EH (cell line): Measurements from ENCODE around the gene SMIM35.

ENCODE experiments used
- DNase-seq: peaks from one replicate; pipeline ENCODE4 v3.0.0-alpha.2; 2015; ENCODE audit warnings: low read depth

SMIM35 gene

GRCh38 chr11:118109231-118109630 lies 22.5 kb upstream of the SMIM35 start:
- DNase-seq = peak; percentile 24

DNA sequence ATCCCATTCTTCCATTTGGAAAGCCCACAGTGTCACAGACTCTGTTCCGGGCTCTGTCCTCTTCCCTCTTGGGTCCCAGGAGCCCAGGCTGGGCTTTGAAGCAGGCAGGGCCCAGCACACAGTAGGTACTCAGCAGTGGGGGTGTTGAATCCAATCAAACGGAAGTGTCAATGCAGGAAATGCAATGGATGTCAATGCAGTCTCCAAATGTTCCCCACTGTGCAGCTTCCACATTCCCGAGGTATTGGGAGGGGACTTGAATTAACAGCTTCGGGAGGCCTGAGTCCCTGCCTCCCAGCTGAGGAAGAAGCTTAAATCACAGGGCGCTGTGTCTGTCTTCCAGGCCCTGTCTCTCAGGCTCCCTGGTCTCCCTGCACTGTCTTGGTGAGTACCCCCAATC lies 21.8 kb upstream of the SMIM35 start:
- DNase-seq = no peak

DNA sequence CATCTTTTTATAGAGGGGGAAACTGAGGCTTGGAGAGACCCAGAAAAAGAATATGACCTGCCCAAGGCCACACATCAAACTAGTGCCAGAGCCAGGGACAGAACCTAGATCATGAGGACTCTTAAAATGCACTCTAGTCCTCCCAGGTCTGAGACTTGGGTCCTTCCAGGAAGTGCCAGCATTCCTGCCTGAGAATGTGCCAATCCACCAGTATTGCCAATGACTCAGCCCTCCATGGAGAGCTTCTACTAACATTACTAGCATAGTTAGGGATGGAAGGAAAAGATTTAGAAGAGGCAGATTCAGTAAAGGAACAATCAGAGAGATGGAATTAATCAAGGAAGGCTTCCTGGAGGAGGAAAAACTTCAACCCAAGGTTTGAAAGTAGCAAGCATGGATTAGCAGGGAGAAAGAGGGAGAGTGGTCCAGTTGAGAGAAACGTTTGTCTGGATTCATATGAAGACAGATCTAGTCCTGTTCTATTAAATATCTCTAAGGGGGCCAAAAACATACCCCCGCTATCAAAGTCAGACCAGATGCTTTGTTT lies 20.1 kb upstream of the SMIM35 start:
- DNase-seq = peak; percentile 32

DNA sequence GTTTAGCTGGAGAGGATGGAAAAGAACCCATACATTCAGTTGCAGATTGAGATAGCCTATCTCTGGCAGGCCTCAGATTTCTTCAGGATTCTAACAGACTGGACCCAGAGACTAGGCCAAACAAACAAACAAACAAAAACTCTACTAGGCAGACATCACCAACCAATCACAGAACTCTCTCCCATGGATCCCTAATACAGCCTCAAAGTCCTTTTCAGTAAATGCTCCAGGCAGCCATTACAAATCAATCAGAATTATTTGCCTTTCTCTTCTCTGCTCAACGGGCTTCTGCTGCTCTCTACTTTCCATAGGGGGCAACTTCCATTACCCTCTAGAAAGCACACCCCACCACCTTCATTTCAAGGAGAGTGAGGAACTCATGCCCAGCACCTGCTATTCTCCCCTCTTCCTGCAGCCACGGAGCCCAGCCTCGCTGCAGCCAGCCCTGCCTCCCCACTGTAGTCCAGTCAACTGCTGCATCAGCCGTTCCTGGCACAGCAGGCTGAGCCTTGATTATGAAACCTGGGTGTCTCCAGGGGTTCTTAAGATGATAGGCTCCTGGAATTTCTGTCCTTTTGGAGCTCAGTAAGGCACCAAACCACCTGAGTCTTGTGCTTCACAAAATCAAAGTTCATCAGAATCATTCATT lies 19.0 kb upstream of the SMIM35 start:
- DNase-seq = no peak

DNA sequence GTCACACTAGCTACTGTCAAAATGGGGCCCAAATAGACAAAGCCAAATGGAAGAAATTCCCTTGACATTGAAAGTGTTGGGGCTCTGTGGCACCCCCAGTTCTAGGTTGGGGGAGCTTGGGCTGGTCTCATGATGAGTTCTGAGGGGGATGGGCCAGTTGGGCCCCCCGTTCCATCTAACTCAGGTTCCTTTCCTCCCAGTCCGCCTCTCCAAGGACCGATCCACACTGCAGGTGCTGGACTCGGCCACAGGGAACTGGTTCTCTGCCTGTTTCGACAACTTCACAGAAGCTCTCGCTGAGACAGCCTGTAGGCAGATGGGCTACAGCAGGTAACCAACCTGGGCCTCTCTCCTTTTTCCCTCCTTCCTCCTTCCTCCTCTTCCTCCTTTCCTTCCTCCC lies 17.7 kb upstream of the SMIM35 start:
- no peak for DNase-seq

GRCh38 chr11:118102721-118103261 lies 16.0 kb upstream of the SMIM35 start:
- DNase-seq = no peak

- no peak for DNase-seq
These were observed 14.0 kb upstream of the SMIM35 start for GRCh38 chr11:118100691-118101232.

DNA sequence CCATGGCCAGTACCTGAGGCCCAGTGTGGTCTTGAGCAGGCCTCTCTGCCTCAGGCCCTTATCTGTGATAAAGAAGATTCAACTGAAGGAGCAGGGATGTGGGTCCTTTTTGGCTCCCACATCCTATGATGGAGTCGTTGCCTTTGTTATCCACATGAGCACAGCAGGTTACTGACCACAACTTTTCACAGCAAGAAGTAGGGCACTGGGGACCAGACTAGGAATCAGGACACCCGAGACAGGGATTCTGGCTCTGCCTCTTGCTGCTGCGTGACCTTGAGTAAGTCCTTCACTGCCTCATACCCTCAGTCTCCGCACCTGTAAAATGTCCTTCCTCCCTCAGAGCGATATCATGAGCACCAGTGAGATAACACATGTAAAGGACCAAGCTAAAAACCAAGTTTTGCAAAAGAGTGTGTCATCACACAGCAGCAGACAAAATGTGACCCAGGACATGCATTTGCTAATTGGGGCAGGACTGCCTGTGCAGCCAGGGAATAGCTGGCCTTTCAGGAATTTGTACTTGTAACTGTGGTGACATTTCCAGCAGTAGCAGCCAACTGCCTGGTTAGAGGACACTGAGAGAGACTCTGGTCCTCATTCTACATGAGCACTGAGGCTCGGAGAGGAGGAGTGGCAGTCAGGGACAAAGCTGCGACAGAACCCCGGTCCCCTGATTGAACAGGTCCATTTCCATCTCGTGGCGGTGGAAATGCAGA lies 13.2 kb upstream of the SMIM35 start:
- DNase-seq = no peak

DNA sequence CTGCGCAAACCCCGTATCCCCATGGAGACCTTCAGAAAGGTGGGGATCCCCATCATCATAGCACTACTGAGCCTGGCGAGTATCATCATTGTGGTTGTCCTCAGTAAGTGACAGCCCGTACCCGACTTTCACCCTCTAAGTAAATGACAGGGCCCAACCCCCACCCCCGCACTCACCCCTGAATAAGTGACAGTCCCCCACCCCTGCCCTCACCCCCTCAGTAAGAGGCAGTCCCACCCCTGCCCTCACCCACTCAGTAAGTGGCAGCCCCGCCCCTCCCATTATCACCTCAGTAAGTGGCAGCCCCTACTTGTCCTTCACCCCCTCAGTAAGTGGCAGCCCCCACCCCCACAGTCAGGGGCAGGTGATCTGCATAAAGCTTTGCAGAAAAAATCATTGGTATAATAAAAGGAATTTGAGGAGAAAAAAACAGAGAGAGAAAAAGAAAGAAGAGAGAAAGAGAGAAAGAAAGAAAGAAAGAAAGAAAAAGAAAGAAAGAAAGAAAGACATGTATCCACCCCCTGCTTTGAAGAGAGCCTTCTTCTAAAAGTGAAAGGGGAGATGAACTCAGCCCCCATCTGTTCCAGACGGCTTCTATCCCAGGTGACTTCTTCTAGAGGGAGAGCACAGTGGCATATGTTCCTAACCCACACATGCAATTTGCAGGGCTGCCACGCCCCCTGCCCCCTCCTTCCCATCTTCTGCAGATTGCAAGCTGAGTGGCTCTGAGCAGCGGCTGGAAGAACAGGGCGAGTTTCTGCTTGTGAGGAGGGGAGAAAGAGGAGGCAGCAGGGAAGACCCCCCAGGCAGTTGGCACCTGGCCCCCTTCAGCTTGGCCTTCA lies 12.5 kb upstream of the SMIM35 start:
- DNase-seq = no peak

DNA sequence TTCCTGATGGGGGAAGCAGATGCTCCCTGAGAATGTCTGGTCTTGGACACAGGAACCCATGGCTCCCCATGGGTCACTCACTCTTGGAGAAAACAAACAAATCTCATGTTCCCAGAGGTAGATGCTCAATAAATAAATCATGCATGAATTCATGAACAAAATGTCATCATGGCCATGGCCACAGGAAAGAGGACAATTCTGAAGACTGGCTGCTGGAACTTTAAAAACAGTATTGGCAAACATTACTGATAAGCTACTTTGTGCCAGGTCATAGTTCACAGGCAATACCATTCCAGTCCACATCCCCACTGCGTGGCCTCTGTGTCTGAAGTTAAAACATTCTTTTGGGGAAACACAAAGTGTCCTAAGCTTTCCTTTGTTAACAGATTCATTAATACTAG lies 9.2 kb upstream of the SMIM35 start:
- no peak for DNase-seq

DNA sequence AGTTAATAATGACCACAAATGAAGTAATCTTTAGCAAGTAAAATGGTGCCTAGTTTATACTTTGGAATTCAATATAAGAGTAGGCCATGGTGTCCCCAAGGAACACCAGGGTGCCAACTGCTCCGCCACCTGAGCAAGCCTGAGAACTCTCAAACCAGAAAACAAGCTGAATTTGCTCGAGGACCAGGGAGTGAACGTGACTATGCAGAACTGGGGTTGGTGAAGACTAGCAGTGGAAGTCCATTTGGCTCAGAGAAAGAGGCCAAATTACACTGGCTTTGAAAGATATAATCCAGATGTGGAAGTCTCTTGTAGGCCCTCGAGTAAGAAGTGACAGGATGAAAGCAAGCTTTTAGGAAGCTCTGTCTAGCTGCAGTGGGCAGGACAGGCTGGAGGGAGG lies 8.7 kb upstream of the SMIM35 start:
- no peak for DNase-seq

DNA sequence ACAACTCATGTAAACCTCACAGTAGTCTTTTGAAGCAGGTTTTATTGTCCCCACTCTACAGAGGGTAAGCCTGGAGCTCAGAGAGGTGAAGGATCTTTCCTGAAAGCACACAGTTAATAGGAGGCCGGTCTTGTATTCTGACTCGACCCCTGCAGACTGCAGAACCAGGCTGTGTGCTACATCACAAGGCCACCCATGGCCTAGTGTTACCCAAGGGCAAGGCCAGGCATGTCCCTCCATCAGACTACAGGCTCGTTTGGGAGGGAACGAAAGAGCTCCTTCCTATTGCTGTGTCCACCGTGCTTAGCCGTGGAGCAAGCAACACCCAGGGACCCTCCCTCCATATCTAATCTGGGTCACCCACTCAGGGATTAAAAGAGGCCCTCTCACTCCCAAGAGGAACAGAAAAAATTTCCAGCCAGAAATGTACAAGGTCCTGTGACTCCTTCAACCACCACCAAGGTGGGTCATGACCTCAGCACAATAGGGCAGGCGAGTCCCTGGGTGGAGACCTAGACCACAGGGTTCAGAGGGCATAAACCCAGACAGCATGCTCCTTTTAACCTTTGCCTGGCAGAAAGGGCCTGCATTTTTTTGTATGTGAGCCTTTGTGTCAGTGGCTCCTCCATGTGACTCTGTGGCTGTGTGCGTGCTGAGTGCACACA lies 6.3 kb upstream of the SMIM35 start:
- DNase-seq = no peak

- no peak for DNase-seq
These were observed 4.9 kb upstream of the SMIM35 start for GRCh38 chr11:118091690-118092089.

DNA sequence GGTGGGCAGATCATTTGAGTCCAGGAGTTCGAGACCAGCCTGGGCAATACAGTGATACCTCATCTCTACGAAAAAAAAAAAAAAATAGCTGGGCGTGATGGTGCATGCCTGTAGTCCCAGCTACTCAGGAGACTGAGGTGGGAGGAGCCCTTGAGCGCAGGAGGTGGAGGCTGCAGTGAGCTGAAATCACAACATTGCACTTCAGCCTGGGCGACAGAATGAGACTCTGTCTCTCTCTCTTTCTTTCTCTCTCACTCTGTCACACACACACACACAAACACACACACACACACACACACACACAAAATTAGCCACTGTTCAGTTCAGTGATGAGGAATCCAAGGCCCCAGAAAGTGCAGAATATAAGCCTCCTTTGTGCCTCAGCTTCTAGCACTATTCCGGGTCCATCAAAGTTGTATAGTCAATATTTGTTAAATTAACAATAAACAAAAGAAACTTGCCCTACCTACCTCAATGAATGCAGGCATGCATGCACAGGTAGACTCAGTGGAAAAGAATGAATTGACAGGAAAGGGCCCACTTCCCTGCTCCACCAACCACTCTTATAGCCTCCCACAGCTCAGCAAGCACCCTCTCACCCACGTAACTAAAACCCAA lies 3.9 kb upstream of the SMIM35 start:
- DNase-seq = no peak

- DNase-seq = no peak
These were observed 1.8 kb upstream of the SMIM35 start for GRCh38 chr11:118088531-118088930.

DNA sequence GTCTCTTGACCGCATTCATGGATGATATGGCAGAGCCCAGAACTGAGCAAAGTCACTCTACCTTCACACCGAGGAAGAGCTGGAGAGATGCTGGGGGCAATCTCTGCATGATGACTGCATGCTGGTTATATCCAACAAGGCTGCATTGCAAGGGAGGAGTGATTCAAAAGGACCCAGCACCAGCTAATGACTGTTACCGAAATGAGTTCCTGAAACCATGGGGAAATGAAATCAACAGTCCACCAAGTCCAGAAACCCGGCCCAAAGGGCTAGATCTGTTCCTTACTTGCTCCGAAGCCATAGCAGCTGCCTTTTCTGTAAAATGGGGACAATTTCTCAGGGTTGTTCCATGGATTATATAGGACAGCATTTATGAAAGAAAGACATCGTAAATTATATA lies 1.2 kb upstream of the SMIM35 start:
- DNase-seq = no peak

- no peak for DNase-seq
These were observed 2.1 kb downstream of the SMIM35 start for GRCh38 chr11:118084656-118085055.

DNA sequence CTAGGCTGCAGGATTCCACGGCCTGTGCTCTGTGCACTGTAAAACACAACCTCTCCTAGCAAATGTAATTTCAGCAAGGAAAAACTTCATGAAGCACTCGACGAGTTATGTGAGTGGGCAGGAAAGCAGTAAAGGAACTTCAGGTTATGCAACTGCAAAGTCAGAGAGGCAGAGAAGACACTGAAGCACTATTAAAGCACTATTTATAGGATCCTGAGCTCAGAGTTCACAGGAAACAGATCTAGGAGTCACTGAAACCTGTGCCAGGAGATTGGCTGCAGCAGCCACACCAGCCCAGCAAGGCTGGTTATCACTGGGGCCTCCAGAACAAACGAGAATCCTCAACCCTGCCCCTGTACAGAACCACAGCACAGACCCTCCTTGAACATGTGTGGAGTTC lies 2.5 kb downstream of the SMIM35 start:
- peak; percentile 22 for DNase-seq

DNA sequence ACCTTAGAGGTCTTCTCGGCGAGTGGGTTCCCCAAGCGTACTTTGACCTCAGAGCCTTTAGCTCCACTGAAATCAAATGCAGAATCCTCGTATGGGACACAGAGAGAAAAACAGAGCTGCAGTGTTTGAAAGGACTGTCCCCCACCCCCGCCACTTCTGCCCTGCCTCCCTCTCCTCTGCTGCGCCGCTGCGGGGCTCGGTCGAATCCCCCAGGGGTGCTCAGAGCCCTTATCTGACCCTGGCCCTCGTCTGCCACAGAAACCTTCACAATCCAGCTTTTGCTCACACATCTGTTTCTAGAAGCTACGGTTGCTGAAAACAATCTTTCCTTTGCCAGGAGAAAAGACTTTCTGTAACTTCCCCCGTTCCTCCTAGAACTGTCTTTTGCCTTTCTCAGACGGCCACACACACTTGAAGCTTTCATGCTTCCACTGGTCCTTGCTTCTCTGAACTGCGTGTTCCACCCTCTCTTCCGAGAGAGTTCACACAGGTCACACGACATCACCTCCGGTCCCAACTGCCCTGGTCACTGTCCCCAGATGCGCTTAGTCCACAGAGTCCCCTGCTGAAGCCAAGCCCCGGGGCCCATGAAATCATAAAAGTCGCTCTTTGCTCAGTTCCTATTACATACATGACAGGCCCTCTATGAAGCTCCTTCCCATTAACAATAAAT lies 3.7 kb downstream of the SMIM35 start:
- DNase-seq = no peak

DNA sequence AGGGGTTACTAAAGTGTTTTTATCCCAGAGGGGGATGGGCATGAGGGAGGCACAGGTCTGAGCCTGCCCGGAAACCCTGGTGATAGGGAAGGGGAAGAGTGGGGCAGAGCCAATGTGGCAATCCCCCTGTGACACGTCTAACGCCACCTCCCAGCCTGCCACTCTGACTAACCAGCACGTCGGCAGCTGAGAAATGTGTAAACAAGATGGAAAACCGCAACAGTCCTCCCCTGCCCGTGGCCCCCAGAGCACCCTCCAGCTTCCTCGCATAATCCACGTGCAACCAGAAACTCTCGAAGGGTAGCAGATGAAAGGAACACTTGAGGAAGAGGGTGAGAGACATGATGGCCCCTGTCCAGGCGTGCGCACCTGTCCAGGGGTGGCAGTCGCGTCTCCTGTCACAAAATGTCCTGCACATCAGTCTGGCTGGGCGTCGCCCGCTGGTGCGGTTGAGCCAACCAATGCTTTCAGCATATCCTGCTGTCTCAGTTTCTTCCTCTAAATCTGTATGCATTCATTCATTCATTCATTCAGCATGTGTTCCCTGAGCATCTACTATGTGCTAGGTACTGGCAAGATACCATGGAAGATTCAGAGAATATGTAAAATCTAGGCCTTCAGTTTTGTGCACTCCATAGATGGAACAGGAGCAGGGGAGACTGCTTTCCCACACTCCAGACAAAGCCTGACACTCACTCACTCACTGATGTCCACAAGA lies 5.4 kb downstream of the SMIM35 start:
- DNase-seq = peak; percentile 3
